HS-5 (cell line): ENCODE data around the gene PGP.

Source experiments
- DNase-seq: peaks from one replicate; pipeline ENCODE4 v3.0.0-alpha.2; 2012; ENCODE audit warnings: low read depth

The PGP gene

DNA sequence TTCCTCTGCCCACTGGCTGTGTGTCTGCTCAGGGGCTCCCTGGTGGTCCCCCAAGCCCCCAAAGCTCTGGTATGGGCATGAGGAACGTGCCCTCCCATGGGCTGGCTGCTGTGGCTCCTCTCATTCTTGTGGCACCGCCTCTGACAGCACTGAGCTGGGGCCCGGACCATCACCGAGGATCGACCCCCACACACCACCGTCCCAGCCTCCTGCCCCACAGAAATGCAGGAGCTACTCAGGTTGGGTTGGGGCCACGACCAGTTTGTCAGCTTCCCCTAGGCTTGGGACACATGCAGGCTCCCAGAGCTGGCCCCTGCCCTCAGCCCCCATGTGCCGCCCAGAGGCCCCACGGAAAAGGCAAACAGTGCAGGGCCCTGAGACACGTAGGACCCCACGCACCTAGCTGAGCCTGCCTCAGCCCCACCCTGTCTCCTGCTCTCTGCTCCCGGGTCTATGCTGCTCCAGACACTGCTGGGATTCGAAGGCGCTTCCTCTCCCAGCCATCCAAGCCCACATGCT, 15.0 kb downstream of the PGP start:
- DNase-seq: no peak

GRCh38 chr16:2199095-2199494, 15.5 kb downstream of the PGP start:
- no peak for DNase-seq

GRCh38 chr16:2198283-2198682, 16.4 kb downstream of the PGP start:
- DNase-seq: no peak

DNA sequence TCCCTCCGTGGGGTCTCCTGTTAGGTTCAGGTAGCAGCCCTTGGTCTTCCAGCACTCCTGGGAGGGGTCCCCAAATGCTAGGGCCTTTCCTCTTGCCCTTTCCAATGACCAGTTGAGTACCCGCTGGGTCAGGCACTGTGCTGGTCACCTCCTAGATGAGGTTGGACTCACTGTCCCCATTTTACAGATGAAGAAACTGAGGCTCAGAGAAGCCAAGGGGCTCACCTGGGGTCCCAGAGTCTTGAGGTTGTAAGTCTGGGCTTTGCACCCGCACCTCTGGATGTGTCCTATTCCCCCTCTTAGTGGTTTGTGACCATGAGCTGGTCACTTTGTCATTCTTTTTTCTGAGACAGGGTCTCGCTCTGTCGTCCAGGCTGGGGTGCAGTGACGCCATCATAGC, 16.9 kb downstream of the PGP start:
- no peak for DNase-seq

- DNase-seq: no peak
Measured at GRCh38 chr16:2196981-2197511, 17.6 kb downstream of the PGP start.

GRCh38 chr16:2196162-2196980, 18.3 kb downstream of the PGP start, which contains the start of gene CASKIN1:
Gene CASKIN1 (minus strand): TSS chr16:2196605. CDS start chr16:2196432, 173 bp downstream.
- DNase-seq: no peak

DNA sequence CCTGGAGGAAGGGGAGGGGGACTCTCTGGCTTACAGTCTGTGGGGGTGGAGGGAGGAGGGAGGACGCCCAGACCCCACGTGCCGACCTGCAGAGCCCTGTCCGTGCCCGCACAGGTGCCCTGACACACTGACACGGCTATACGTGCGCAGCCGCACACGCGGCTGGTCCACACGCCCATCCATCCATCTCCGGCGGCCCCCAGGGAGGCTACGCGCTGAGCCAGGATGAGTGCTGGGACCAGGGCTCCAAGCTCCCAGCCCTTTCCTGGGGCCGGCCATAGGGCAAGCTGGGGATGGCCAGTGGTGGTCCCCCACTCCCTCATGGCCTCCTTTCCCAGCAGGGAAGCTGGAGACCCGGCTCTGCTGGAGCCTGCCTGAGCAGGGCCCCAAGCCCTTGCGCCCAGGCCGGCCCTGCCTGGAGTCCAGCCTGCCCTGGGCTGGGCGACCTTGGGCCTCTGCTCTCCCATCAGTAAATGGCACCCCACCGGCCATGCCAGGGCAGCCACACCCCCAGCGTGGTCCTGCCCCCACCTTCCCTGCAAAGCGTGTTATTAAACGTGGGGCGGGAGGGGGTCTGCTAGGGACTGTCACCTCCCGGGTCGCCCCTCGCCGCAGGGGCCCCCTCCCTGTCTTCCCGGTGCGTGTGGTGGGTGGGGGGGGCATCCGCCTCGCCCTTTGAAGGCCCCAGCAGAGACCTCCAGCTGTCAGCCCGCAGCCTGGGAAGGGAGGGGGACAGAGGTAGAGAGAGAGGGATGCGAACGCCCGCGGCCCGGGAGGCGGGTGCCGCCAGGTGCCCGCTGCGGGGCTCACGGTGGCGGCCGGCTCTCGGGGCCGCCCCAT, 19.1 kb downstream of the PGP start:
- no peak for DNase-seq

DNA sequence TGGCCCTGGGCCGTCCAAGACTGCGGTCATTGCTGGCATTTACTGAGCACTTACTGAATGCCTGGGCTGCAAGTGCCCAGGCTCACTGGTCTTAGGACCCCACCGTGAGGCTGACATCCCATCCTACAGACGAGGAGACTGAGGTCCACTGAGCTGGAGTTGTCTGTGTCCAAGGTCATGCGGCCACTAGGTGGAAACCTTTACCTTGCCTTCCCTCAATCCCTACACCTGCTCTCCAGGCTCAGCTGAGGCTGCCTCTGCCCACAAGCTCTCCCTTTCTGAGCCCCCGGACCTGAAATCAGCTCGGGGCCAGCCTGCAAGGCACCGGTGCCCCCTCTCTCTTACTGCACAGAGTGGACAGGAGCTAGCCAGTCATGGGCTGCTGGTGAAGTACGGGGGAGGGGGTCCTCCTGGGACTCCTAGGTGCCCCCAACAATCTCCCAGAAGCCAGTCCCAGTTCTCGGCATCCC, 19.8 kb downstream of the PGP start:
- DNase-seq: no peak

DNA sequence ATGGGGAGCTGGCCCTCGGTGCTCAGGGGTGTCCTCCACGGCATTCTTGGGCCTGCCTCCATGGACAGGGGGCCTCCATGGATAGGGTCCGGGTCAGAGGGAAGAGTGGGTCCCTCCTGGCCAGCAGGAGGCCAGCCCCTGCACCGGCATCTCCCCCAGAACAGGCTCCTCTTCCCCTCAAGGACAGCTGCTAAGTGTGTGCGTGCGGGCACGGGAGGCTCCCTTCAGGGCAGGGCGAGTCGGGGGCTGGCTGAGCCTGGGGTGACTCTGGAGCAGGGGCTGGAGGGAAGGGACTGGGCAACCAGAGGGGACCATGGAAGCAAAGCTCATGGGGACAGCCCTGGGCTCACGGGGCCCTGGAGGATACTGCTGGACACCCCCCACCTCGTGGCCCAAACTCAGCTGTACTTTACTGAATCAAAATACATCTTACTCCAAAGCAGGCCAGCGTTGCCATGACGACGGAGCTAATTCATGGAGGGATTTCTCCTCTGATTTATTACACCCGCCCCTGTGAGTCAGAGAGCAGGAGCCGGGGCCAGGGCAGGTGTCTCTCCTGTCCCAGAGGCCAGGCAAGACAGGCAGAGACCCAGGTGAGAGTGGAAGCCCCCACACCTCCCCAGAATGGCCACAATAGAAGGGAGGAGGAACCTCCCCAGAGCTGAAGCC, 20.3 kb downstream of the PGP start:
- no peak for DNase-seq

GRCh38 chr16:2191446-2191706, 23.3 kb downstream of the PGP start:
- DNase-seq: no peak

- DNase-seq: no peak
Measured at GRCh38 chr16:2190659-2191445, 23.8 kb downstream of the PGP start.

DNA sequence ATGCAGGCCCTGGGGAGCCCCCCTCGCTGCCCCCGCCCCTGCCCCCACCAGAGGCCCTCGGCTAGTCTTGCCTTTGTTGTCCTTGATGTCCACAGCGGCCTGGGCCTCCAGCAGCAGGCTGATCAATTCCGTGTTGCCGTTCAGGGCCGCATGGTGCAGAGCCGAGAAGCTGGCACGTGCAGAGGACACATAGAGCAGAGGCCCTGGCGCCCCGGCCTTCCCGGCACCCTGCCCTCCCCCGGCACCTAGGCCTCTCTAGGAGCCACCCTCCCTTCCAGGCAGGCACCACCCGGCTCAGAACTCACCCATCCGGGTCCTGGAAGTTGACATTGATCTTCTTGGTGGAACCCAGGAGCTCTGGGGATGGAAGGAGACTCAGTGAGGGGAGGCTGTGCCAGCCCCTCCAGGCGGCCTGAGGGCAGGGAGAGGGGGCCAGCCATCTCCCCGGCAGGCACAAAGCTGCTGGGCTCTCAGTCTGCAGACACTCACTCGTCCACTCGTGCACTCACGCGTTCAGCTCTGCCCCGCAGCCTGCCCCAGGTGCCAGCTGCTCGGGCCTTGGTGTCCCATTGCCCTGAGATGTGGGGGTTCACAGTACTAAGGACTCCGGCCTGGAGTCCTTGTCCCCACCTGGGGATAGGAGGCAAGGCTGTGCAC, 24.5 kb downstream of the PGP start:
- DNase-seq: no peak

- no peak for DNase-seq
Measured at GRCh38 chr16:2189252-2189893, 25.3 kb downstream of the PGP start.

DNA sequence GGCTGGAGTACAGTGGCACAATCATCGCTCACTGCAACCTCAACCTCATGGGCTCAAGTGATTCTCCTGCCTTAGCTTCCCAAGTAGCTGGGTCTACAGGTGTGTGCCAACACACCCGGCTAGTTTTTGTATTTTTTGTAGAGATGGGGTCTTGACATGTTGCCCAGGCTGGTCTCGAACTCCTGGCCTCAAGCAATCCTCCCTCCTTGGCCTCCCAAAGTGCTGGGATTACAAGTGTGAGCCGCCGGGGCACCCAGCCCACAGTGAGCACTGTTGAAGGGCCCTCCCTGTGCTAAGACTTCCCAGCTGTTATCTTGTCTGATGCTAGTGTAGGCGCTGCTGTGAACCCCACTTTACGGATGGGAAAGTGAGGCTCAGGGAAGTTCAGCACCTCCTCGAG, 26.2 kb downstream of the PGP start:
- DNase-seq: no peak

GRCh38 chr16:2187212-2187611, 27.4 kb downstream of the PGP start:
- DNase-seq: no peak

GRCh38 chr16:2186505-2186904, 28.1 kb downstream of the PGP start:
- no peak for DNase-seq

DNA sequence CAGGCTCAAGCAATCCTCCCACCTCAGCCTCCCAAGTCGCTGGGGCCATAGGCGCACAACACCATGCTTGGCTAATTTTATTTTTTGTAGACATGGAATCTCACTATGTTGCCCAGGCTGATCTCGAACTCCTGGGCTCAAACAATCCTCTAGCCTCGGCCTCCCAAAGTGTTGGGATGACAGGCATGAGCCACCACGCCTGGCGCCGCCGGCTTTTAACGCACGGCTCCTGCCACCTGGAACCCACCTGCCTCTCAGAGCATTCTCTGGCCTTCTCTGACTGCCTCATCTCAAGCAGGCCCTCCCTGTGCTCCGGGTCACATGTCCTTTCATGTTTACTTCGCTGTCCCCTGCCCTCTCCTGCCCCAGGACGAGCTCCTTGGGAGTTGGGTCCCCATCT, 28.6 kb downstream of the PGP start:
- no peak for DNase-seq

DNA sequence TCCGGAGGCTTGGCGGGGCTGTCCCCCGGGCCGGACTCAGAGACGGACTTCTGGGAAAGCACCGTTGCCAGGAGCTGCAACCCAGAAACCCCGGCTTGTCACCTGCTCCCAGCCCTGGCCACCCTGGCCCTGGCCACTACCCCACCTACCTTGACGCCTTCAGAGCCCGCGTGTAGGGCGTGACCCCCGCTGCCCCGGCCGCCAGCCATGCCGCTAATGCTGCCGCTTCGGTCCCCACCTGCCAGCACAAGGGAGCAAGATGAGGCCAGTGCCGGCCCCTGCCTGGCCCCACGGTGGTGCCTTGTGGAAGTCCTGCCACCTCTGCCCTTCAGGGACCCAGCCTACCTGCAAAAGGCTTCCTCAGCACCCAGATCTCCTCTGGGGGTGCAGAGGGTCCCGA, 29.7 kb downstream of the PGP start:
- DNase-seq: no peak

GRCh38 chr16:2184346-2184745, 30.3 kb downstream of the PGP start:
- DNase-seq: no peak

DNA sequence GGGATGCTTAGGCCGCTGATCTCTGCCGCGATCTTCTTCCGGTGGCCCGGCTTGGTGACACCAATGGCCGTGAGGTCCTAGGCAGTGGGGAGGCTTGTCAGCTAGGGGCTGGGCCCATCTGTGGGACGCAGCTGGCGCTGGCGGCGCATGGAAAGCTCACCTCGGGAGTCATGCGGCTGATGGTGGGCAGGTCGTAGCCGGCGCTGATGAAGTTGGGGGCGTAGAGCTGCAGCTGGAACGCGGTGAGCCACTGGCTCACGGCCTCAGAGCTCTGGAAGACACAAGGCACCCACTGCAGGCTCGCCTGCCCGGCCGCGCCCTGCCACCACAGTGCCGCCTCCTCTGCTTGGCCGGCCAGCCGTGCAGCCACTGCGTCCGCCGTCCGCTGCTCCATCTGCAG, 31.0 kb downstream of the PGP start:
- DNase-seq: no peak

DNA sequence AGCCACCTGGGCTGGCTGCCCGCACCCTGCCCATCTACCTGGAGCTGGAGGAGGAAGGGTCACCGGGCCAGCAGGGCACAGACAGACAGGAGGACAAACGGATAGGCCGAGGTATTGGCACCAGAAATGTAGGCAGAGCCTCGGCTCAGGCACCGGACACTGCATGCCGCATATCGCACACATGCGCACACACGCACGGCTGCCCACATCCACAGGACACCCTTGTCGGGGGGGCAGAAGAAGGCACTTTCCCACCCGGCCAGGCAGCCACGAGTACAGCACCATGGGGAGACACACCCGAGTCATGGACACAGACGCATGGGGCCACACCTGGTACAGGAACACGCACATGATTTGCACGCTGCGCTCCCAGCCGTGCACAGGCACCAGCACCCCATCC, 32.7 kb downstream of the PGP start:
- DNase-seq: no peak
